SIG-M5 (cell line): Measurements from ENCODE around the gene LHX1.
A peak's percentile ranks its signal among the peaks of the same experiment; 100 is the strongest.

ENCODE experiments used
- DNase-seq: peaks from one replicate; lab custom pipeline; 2025; lab: John Stamatoyannopoulos, UW

The LHX1 gene

DNA sequence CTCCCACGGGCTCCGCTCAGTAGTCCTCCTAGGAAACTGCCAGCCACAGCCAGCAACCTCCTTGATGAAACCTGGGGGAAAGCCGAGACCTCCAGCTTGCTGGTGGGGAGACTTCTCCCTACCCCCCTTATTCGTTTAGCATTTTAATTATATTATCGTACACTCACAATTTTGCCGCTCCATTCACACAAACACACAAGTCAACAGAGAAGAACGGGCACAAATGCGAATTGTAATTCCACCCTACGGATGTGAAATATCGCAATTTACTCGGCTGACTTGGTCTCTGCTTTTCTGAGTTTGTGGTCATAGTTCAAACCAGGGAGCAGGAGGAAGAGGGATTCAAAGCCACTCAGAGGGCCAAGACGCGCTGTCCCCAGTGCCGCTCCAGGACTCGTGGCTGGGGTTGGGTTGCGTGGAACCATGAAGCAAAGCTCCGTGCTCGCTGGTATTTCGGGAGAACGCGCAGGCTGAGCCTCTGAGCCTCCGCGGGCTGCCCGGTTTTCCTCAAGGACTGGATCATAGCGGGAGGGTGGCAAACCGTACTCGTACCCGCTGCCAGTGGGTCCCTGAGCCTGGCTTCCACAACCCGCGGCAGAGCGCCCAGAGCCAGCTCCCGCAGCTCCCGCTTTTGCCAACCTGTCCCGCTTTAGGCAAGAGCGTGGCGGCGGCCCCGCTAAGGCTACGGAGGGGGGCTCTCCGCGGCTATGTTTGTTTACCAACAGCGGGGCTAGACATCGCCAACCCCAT lies 2.0 kb downstream of the LHX1 start:
- DNase-seq, result no peak

DNA sequence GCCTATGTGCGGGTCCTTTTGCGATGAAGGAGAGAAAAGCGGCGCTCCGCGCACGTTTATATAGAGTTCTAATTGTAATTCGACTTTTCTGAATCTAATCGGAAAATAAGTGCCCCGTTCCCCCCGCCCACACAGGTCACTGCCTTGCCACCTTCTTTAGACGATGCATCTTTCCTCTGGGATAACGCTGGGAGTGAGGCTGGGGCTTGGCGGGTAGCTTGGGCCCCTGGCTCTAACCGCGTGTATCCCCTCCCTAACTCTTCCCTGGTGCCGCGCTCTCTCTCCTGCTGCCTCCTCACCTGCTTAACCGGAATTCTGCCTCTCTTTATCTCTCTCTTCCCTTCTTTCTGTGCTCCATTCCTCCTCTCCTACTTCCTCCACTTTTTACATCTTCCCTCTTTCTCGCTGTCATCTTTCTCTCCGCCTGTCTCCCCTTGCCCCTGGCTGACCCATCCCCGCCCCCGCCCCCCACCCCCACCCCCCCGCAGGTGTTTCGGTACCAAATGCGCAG lies 2.6 kb downstream of the LHX1 start:
- DNase-seq, result no peak

GRCh38 chr17:36940313-36941264 lies 3.3 kb downstream of the LHX1 start:
- DNase-seq, result no peak

DNA sequence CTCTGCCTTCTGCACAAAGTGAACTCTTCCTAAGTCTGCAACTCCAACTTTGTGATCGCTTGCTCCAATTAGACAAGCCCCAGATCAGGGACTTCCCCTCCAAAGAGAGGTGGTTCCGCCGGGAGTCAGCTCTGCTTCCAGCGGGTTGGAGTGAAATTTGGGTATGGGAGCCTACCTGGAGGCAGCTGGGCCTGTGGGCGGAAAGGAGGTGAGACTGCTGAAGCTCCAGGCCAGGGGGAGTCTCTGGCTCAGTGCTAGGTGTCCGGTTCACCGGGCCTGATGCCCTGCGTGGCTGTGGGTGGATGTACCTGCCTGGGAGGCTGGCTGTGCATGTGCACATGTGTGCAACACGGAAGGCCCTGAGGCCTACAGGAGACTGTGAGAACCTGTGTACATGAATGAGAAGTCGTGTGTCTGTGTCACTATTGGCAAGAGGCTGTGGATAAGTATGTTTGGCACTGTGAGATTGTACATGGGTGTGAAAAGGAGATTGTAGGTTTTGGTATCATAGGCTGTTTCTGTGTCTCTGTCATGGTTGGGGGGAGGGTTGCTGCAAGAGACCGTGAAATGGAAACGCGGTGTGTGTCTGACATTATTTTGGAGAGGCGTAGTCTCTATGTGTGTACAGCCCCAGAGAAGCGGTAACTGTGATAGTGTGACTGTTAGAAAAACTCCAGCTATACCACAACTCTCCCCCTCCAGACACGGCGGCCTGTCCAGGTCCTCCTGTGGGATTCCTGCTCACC lies 4.2 kb downstream of the LHX1 start:
- no peak for DNase-seq

- no peak for DNase-seq
Measured at GRCh38 chr17:36942019-36942599, 4.8 kb downstream of the LHX1 start.

DNA sequence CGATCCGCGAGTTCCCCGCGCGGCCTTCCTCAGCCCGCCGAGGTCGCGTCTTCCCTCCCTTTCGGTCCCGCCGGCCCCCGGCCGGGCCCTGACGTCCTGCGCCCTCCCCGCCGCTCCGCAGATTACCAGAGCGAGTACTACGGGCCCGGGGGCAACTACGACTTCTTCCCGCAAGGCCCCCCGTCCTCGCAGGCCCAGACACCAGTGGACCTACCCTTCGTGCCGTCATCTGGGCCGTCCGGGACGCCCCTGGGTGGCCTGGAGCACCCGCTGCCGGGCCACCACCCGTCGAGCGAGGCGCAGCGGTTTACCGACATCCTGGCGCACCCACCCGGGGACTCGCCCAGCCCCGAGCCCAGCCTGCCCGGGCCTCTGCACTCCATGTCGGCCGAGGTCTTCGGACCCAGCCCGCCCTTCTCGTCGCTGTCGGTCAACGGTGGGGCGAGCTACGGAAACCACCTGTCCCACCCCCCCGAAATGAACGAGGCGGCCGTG lies 5.4 kb downstream of the LHX1 start:
- DNase-seq, result no peak

- no peak for DNase-seq
Measured at GRCh38 chr17:36943250-36944191, 6.2 kb downstream of the LHX1 start.

- no peak for DNase-seq
Measured at GRCh38 chr17:36944553-36944952, 7.3 kb downstream of the LHX1 start.

DNA sequence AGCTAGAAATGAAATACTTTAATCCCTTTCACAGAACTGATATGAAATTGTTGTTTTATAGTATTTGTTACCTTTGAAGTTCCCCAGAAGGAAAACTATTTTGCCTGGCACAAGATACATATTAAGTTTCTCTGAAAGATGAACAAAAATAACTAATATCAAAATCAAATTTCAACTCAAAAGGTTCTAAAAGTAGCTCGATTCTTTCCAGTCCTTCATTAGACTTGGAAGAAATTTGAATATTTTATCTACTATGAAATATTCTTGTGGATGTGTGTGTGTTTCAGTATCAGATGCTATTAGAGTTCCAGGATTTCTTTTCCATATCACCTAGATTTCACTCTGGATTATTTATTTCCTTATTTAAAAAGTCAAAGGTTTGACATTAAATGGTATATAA lies 7.9 kb downstream of the LHX1 start:
- DNase-seq, result no peak

GRCh38 chr17:36945959-36946725 lies 8.9 kb downstream of the LHX1 start:
- DNase-seq, result no peak

DNA sequence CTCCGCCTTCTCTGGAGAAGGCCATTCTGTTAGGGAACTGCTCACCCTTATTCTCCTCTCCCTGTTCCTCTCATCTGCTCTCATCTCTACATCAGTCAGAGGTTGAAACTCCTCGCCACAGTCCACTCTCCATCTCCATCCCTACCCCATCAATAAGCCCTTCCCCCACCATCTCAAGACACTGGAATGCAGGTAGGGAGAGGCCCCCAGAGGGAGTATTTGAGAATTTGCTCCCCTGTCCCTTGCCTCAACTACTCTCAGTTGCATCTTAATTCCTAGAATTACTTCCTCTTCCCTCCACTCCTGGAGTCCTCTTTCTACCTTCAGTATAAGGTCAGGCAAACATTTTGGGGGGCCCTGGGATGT lies 9.4 kb downstream of the LHX1 start:
- DNase-seq, result no peak

DNA sequence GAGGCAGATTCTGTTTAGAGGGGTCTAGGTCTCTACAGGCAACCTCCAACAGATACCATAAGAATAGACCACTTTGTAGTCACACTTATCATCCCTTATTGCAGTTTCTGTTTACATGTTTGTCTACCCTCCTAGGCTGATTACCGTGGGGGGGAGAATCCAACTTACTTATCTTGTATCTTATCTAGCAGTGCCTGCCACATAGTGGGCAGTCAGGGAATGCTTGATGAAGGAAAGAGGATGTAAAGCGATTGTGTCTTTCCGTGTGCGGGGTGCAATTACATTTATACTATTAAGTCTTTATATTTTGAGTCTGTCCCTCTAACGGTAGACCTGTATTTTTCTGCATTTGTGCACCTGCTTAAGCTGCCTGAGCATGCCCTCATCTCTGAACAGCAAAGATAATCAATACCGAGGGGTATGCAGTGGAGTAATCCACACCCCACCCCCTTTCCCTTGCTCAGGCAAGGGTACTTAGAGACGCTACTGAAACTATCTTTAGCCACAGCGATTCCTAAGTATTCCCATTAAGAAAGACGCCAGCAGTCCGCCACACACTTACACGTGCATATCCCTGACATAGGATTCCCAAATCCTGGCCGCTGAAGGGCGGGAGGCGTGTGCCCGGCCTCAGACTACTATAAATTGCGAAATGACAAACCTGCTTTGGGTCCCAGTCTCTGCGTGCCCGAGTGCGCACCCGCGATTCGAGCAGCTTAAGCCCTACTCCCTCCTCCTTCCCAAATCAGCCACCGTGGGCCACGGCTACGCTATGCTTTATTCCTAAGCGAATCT lies 10.8 kb downstream of the LHX1 start:
- no peak for DNase-seq

GRCh38 chr17:36948717-36949460 lies 11.6 kb downstream of the LHX1 start, which contains the start of gene AATF:
Gene AATF (plus strand): TSS chr17:36948954. CDS start chr17:36949126, 172 bp downstream.
- DNase-seq, result peak; percentile 52

GRCh38 chr17:36949461-36949927 lies 12.2 kb downstream of the LHX1 start:
- DNase-seq, result no peak

GRCh38 chr17:36950027-36950426 lies 12.8 kb downstream of the LHX1 start:
- DNase-seq, result no peak

- DNase-seq, result no peak
Measured at GRCh38 chr17:36951084-36951789, 14.0 kb downstream of the LHX1 start.

DNA sequence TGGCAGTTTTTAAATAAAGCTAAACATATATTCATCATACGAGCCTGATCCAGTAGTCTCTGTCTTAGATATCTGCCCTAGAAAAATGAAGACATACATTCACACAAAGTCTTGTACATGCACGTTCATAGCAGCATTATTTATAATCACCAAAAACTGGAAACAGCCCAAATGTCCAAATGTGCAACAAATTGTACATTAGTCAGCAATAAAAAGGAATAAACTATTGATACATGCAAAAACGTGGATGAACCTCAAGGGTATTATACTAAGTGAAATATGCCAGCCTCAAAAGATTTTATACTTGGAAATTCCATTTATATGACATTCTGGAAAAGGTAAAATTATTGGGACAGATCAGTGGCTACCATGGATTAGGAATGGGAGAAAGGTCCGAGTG lies 34.2 kb downstream of the LHX1 start:
- no peak for DNase-seq
